Brain microvascular endothelial cell (primary cell): ENCODE measurements around the gene CTNNA3.

Experiments
- DNase-seq: peaks from one replicate; pipeline ENCODE4 v3.0.0-alpha.2; 2020
- H3K27ac ChIP-seq: fragments of 250-450 bp; sonication (Bioruptor Pico); 2 replicates; pipeline ENCODE4 v1.5.1; 2020; ENCODE audit warnings: mild to moderate bottlenecking, moderate library complexity
- H3K27me3 ChIP-seq: fragments of 250-450 bp; sonication (Bioruptor Pico); replicated peaks from 2 replicates; pipeline ENCODE4 v1.5.1; 2020; ENCODE audit warnings: mild to moderate bottlenecking
- H3K36me3 ChIP-seq: fragments of 250-450 bp; sonication (Bioruptor Pico); replicated peaks from 2 replicates; pipeline ENCODE4 v1.5.1; 2020; ENCODE audit warnings: mild to moderate bottlenecking
- H3K4me3 ChIP-seq: 2 replicates; pipeline ENCODE4 v1.5.1; 2011; ENCODE audit warnings: low read depth, mild to moderate bottlenecking, control low read depth, low read length, moderate library complexity
- in situ Hi-C: cut with HindIII; loops from 2 replicates; pipeline ENCODE4 v1.10.0; 2017; ENCODE audit warnings: low sequenced_read_pairs, low pct_ligation_motif_present
- TF ChIP-seq, protein P1 (sequence below): IDR thresholded peaks from 2 replicates; pipeline ENCODE4 v1.5.1; 2011; ENCODE audit warnings: low read depth, mild to moderate bottlenecking, moderate library complexity, low read length, control low read depth, inconsistent platforms; ENCODE audit errors: missing control alignments

CTNNA3 gene

DNA sequence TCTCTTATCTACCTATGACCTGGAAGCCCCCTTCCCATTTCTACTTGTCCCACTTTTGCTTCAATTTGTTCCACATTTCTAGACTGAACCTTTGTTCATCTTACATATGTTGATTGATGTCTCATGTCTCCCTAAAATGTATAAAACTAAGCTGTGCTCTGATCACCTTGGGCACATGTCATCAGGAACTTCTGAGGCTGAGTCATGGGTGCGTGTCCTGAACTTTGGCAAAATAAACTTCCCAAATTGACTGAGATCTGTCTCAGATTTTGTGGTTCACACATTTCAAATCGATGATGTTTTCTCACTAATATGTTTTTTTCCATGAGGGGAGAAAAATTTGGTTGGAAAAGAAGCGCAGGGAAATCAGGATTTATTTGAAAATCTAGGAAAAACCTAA lies 1176.4 kb downstream of the CTNNA3 start:
- in situ Hi-C loops: no loop called here
- no peak overlapping the region for H3K4me3 ChIP-seq
- TF ChIP-seq, protein P1, sequence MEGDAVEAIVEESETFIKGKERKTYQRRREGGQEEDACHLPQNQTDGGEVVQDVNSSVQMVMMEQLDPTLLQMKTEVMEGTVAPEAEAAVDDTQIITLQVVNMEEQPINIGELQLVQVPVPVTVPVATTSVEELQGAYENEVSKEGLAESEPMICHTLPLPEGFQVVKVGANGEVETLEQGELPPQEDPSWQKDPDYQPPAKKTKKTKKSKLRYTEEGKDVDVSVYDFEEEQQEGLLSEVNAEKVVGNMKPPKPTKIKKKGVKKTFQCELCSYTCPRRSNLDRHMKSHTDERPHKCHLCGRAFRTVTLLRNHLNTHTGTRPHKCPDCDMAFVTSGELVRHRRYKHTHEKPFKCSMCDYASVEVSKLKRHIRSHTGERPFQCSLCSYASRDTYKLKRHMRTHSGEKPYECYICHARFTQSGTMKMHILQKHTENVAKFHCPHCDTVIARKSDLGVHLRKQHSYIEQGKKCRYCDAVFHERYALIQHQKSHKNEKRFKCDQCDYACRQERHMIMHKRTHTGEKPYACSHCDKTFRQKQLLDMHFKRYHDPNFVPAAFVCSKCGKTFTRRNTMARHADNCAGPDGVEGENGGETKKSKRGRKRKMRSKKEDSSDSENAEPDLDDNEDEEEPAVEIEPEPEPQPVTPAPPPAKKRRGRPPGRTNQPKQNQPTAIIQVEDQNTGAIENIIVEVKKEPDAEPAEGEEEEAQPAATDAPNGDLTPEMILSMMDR: no peak
- no peak overlapping the region for H3K27ac ChIP-seq
- H3K27me3 ChIP-seq: no peaks in the 10 kb centered on the region
- DNase-seq: no peak
- no peaks in the 10 kb centered on the region for H3K36me3 ChIP-seq

DNA sequence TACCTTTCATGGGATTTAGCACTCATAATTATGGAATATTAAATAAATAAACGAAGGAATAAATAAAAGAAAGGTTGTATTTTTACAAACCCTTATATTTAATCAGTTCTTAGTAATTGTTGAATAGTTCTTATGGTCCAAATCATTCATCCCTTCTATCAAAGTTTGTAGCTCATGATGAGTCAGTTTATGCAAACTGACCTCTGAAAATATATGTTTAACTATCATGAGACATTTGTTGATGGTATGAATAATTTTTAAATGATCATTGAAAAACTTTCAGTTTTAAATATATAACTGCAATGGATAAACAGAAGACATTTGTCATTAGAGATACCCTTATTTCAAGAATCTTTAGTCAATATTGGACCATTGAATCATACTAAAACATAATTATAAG lies 1181.3 kb downstream of the CTNNA3 start:
- Histone ChIP-seq H3K4me3 (no peak overlapping the region), H3K27me3 (no peaks in the 10 kb centered on the region), H3K27ac (no peak overlapping the region), H3K36me3 (no peaks in the 10 kb centered on the region)
- no peak for DNase-seq
- in situ Hi-C loops: no loop called here
- TF ChIP-seq, protein P1: no peak

- Histone ChIP-seq H3K36me3 (no peaks in the 10 kb centered on the region), H3K4me3 (no peak overlapping the region), H3K27me3 (no peaks in the 10 kb centered on the region), H3K27ac (no peak overlapping the region)
- no peak for DNase-seq
- TF ChIP-seq, protein P1: no peak
- in situ Hi-C loops: no loop called here
Observed at GRCh38 chr10:66513504-66513903, 1182.5 kb downstream of the CTNNA3 start.

DNA sequence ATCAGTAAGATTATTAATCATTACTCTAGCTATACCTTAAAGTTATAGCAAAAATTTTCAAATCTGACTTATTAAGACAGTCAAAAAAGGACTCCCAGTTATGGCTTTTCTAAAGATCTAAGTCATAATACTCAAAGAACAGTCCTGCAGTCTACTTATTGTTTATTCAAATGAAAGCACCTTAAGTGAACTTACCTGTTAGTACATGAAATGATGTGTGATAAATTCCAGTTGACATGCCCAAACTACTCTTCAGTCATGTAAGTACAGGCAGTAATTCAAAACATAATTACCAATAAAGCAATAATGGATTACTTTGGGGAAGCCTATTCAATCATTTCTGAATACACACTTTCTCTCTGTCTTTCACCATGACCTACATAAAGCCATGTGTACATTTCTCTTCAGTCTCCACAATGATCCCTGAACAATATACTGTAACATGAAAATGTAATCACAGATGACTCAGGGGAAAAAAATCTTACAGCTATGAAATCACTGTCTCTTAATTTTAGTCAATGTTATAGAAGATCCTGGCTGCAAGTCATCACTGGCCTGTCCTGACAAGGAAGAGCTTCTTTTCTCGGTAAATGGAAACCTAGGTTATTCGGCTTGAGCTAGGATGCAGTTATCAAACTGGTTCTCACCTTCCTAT lies 1190.9 kb downstream of the CTNNA3 start:
- in situ Hi-C loops: no loop called here
- no peak overlapping the region for H3K4me3 ChIP-seq
- TF ChIP-seq, protein P1: no peak
- H3K27ac ChIP-seq: no peak overlapping the region
- no peaks in the 10 kb centered on the region for H3K27me3 ChIP-seq
- no peak for DNase-seq
- no peaks in the 10 kb centered on the region for H3K36me3 ChIP-seq

DNA sequence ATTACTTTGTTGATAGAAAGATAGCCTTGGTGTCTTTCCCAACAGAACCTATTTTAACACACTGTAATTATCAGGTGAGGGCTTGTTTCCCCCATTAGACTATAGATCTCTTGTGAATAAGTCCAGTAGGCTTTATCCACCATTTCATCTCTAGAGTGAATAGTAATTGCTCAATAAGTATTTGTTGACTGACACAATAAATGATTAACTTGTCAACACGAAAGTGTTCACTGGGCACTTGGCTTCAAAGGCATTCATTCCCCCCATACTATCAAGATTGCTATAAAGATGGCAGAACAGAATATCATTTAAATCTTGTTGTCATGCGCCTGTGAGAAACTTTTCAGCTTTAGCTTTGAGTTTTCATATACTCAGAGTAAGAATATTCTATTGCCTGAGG lies 1194.6 kb downstream of the CTNNA3 start:
- in situ Hi-C loops: no loop called here
- H3K27me3 ChIP-seq: no peaks in the 10 kb centered on the region
- no peak overlapping the region for H3K4me3 ChIP-seq
- no peak for DNase-seq
- H3K27ac ChIP-seq: no peak overlapping the region
- TF ChIP-seq, protein P1: no peak
- H3K36me3 ChIP-seq: no peaks in the 10 kb centered on the region

- Histone ChIP-seq H3K27ac (no peak overlapping the region), H3K4me3 (no peak overlapping the region), H3K27me3 (no peaks in the 10 kb centered on the region), H3K36me3 (no peaks in the 10 kb centered on the region)
- no peak for DNase-seq
- TF ChIP-seq, protein P1: no peak
- in situ Hi-C loops: no loop called here
Observed at GRCh38 chr10:66483966-66484365, 1212.0 kb downstream of the CTNNA3 start.
